ENCODE measurements around the gene AMN. TPM values are rescaled to one million over a fixed set of nuclear protein-coding genes. Genes with fewer than 3 reads are reported as not detected.

AMN gene
- total RNA-seq, 1 donor from 2014 or later: 12.4 TPM

GRCh38 chr14:102969060-102969791, 46.8 kb downstream of the AMN start:
- no peak for ATAC-seq

GRCh38 chr14:102969901-102970300, 47.4 kb downstream of the AMN start:
- no peak for ATAC-seq

DNA sequence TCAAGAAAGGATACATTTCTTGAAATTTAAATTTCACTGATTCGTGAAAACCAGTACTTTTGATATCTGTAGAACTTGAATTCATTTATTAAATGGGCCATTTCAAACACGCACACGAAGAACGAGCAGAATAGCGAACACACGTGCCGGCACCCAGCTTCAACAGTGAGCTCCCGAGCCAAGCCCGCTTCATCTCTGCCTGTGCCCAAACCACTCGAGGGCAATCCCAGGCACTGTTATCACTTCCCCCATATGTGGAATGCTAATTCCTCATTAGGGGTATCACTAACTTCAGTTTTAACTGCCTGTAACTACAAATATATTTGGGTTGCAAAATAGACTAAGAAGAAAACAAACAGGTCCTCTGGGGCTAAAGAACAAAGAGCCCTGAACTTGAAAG, 48.0 kb downstream of the AMN start:
- ATAC-seq: no peak

DNA sequence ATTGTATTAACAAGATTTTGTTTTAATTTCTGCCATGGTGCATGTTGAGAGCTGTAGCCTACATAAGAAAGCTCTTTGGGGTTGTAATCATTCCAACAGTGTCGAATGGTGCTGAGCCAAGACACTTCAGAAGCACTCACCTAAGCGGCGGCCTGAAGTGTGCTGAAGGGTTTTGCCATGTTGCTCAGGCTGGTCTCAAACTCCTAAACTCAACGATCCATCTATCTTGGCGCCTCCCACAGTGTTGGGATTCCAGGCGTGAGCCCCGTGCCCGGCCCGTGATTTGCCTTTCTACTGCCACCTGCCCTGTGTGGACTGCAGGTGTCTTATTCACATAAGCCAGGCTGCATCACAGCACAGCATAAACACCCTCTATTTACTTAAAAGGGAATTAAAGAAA, 48.9 kb downstream of the AMN start:
- no peak for ATAC-seq

DNA sequence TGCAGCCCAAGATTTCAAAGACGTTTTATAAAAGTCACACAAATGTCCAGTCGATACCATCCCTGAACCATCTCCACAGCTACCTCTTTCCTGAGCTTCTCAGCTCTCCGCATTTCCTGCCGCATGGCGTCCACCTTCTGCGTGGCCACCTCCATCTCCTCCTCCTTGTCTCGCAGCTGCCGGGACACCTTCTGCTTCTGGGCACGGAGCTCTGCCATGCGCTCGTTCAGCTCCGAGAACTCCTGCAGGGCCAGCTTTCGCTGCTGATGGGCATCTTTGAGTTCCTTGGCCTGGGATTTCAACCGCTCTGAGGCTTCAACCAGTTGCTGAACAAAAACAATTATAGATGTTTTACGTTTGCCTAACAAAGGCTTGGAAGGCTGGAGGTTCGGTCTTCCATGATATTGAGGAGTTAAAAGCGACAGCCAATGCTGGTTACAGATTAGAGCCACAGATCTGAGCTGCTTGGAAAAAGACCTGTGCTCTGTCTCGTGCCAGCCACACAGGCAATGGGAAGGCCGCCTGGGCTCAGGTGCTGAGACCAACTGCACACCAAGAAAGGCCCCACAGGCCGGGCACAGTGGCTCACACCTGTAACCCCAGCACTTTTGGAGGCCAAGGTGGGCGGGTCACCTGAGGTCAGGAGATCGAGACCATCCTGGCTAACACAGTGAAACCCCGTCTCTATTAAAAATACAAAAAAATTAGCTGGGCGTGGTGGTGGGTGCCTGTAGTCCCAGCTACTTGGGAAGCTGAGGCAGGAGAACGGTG, 49.6 kb downstream of the AMN start:
- ATAC-seq: no peak

GRCh38 chr14:102973706-102974285, 51.3 kb downstream of the AMN start:
- no peak for ATAC-seq

DNA sequence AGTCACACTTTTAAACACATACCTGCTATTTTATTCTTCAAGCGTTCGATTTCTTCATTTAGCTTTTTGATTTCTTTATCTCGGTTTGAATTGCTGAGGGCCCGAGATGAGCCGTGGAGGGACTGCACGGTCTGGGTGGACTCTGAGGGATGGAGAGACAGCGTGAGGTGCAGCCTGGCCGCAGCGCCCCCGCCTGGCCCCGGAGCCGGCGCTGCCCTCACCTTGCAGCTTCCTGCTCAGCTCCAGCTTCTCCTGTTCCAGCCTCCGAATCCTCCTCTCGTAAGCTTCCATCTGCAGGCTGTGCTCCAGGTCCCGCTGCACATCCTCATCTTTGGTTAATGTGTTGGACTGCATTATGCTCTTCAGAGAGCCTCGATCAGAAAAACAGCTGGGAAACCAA, 53.2 kb downstream of the AMN start:
- no peak for ATAC-seq

GRCh38 chr14:102977475-102977874, 55.0 kb downstream of the AMN start:
- no peak for ATAC-seq

- no peak for ATAC-seq
Measured at GRCh38 chr14:102979406-102979805, 56.9 kb downstream of the AMN start.

DNA sequence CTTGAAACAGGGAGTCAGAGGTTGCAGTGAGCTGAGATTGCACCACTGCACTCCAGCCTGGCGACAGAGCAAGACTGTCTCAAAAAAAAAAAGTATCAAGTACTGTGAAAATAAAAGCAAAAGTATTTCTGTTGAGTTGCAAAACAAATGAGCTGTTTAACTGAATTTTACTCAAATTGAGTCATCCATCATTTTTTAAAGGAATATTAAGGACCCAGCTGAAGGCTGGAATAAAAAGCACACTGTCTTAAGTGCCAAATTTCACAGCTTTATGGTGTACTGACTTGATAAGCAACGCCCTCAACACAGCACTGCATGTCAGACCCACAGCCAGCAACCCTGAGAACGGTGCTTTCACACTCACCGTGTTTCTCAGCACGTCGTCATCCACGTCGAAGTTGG, 57.9 kb downstream of the AMN start:
- no peak for ATAC-seq

Other genes starting within 250 kb of the AMN start
- 15.1 TPM for gene TRAF3, start 145.2 kb upstream of the AMN start, total RNA-seq
- gene CDC42BPB, start 134.9 kb downstream of the AMN start, total RNA-seq: 48.5 TPM
- not detected for gene LBHD2, start 161.5 kb downstream of the AMN start, total RNA-seq
- 0.20 TPM for gene EXOC3L4, start 172.1 kb downstream of the AMN start, total RNA-seq
- gene TNFAIP2, start 200.8 kb downstream of the AMN start, total RNA-seq: 85.3 TPM